GM18511 (cell line): ENCODE data around the gene MYBPH.

Experiments
- ATAC-seq: cut with Tn5 transposase; IDR thresholded peaks from one replicate; pipeline ENCODE4 v1.9.1; 2021; ENCODE audit warnings: mild to moderate bottlenecking, moderate library complexity; ENCODE audit not compliant: unreplicated experiment

The MYBPH gene

GRCh38 chr1:203150511-203151297, 24.9 kb downstream of the MYBPH start:
- ATAC-seq: no peak

- no peak for ATAC-seq
Observed at GRCh38 chr1:203149188-203149840, 26.3 kb downstream of the MYBPH start.

GRCh38 chr1:203148579-203148978, 27.0 kb downstream of the MYBPH start:
- ATAC-seq: no peak

GRCh38 chr1:203148127-203148526, 27.5 kb downstream of the MYBPH start:
- ATAC-seq: no peak

GRCh38 chr1:203147376-203147775, 28.2 kb downstream of the MYBPH start:
- ATAC-seq: no peak

GRCh38 chr1:203146537-203146936, 29.1 kb downstream of the MYBPH start:
- ATAC-seq: no peak

- no peak for ATAC-seq
Observed at GRCh38 chr1:203146042-203146369, 29.6 kb downstream of the MYBPH start.

GRCh38 chr1:203145321-203146041, 30.1 kb downstream of the MYBPH start:
- ATAC-seq: no peak

GRCh38 chr1:203144661-203145060, 31.0 kb downstream of the MYBPH start:
- ATAC-seq: no peak

GRCh38 chr1:203143641-203144040, 32.0 kb downstream of the MYBPH start:
- ATAC-seq: no peak

- no peak for ATAC-seq
Observed at GRCh38 chr1:203142684-203143408, 32.8 kb downstream of the MYBPH start.

- no peak for ATAC-seq
Observed at GRCh38 chr1:203142124-203142523, 33.5 kb downstream of the MYBPH start.

GRCh38 chr1:203140743-203141520, 34.7 kb downstream of the MYBPH start:
- no peak for ATAC-seq

GRCh38 chr1:203139976-203140475, 35.6 kb downstream of the MYBPH start:
- ATAC-seq: no peak

- no peak for ATAC-seq
Observed at GRCh38 chr1:203138066-203138465, 37.6 kb downstream of the MYBPH start.

- no peak for ATAC-seq
Observed at GRCh38 chr1:203137324-203137723, 38.3 kb downstream of the MYBPH start.

GRCh38 chr1:203136409-203137042, 39.1 kb downstream of the MYBPH start:
- no peak for ATAC-seq

GRCh38 chr1:203135636-203136305, 39.9 kb downstream of the MYBPH start:
- no peak for ATAC-seq

- ATAC-seq: no peak
Observed at GRCh38 chr1:203133970-203134725, 41.5 kb downstream of the MYBPH start.
